ACHN (cell line): Measurements from ENCODE around the gene NRARP.
"Not testable (repeated sequence)": the region's sequence is repeated elsewhere in the genome, so short reads cannot be mapped to it uniquely, and the experiment has no call there.

Experiments used
- DNase-seq: peaks from one replicate; pipeline ENCODE4 v3.0.0-alpha.2; 2015
- in situ Hi-C: cut with HindIII; loops from 2 replicates; pipeline ENCODE4 v1.10.0; 2017; ENCODE audit warnings: low sequenced_read_pairs, low pct_ligation_motif_present, low pct_unique_long_range_greater_than_20kb

NRARP gene

GRCh38 chr9:137270929-137271695 is 31.0 kb downstream of the NRARP start:
- in situ Hi-C loops: no loop called here
- no peak for DNase-seq

GRCh38 chr9:137269231-137269772 is 32.8 kb downstream of the NRARP start:
- DNase-seq: no peak
- in situ Hi-C loops: no loop called here

- in situ Hi-C loops: no loop called here
- DNase-seq: no peak
Observed at GRCh38 chr9:137268538-137269201, 33.4 kb downstream of the NRARP start.

GRCh38 chr9:137267933-137268355 is 34.1 kb downstream of the NRARP start:
- no peak for DNase-seq
- in situ Hi-C loops: no loop called here

GRCh38 chr9:137266585-137267453 is 35.3 kb downstream of the NRARP start:
- no peak for DNase-seq
- in situ Hi-C loops: no loop called here

GRCh38 chr9:137266162-137266527 is 35.9 kb downstream of the NRARP start:
- in situ Hi-C loops: no loop called here
- no peak for DNase-seq

GRCh38 chr9:137265496-137266161 is 36.4 kb downstream of the NRARP start:
- in situ Hi-C loops: no loop called here
- no peak for DNase-seq

GRCh38 chr9:137264067-137264466 is 38.0 kb downstream of the NRARP start:
- in situ Hi-C loops: no loop called here
- no peak for DNase-seq

- in situ Hi-C loops: no loop called here
- DNase-seq: no peak
Observed at GRCh38 chr9:137263506-137263905, 38.6 kb downstream of the NRARP start.

- in situ Hi-C loops: no loop called here
- no peak for DNase-seq
Observed at GRCh38 chr9:137262909-137263285, 39.2 kb downstream of the NRARP start.

- DNase-seq, in situ Hi-C loops: not testable (repeated sequence)
Observed at GRCh38 chr9:137262173-137262908, 39.7 kb downstream of the NRARP start.

GRCh38 chr9:137256856-137257255 is 45.2 kb downstream of the NRARP start:
- in situ Hi-C loops: no loop called here
- DNase-seq: no peak

- no peak for DNase-seq
- in situ Hi-C loops: no loop called here
Observed at GRCh38 chr9:137256362-137256761, 45.7 kb downstream of the NRARP start.

GRCh38 chr9:137255448-137256114 is 46.5 kb downstream of the NRARP start:
- in situ Hi-C loops: no loop called here
- DNase-seq: no peak

GRCh38 chr9:137254624-137255447 is 47.2 kb downstream of the NRARP start, which contains the start of gene NELFB:
Gene NELFB (plus strand): TSS chr9:137255327.
- in situ Hi-C loops: no loop called here
- DNase-seq: peak; percentile 85

GRCh38 chr9:137253717-137254623 is 48.1 kb downstream of the NRARP start:
- DNase-seq: no peak
- in situ Hi-C loops: no loop called here
